Left lobe of liver (tissue), 2 donors: ENCODE data around the gene WASHC1. TPM values are rescaled to one million over a fixed set of nuclear protein-coding genes. Genes with fewer than 3 reads are reported as not detected.
A peak's percentile ranks its signal among the peaks of the same experiment; 100 is the strongest.
"Not testable (repeated sequence)": the region's sequence is repeated elsewhere in the genome, so short reads cannot be mapped to it uniquely, and the experiment has no call there.

Source experiments
- ATAC-seq: fragments of 200-7000 bp; cut with Tn5 transposase; one replicate; pipeline ENCODE4 v1.9.1; 2020; ENCODE audit warnings: mild to moderate bottlenecking, moderate library complexity
- DNase-seq: peaks from one replicate; pipeline ENCODE4 v3.0.0-alpha.2; 2020; ENCODE audit warnings: low spot score
- total RNA-seq: library from RNA; stranded (reverse); gene quantifications from one replicate; pipeline ENCODE4 v1.2.1, GENCODE V29; 2021
- donor health status: DM: no; HTN: no; CAD: no; lungs with moderate emphysema.
- donor health status: DM: no; HTN: yes; CAD: no.

The WASHC1 gene
- total RNA-seq, 1 donor from 2014 or later: 4.9 TPM

GRCh38 chr9:16875-17274, 12.4 kb downstream of the WASHC1 start:
- not testable (repeated sequence) for ATAC-seq, DNase-seq

GRCh38 chr9:14129-14809, 15.0 kb downstream of the WASHC1 start:
- not testable (repeated sequence) for DNase-seq, ATAC-seq

- ATAC-seq: not testable (repeated sequence)
These were observed 18.1 kb downstream of the WASHC1 start for GRCh38 chr9:11206-11605.

GRCh38 chr9:10653-11053, 18.6 kb downstream of the WASHC1 start:
- not testable (repeated sequence) for ATAC-seq, DNase-seq

More at GRCh38 chr9:11206-11605, 18.1 kb downstream of the WASHC1 start:
- DNase-seq: peak; percentile 65

- not testable (repeated sequence) for DNase-seq
- ATAC-seq: peak; percentile 13
These were observed 19.0 kb downstream of the WASHC1 start for GRCh38 chr9:10207-10606.

Other genes with a start within 250 kb of the WASHC1 start
- not detected for gene FOXD4, start 89.0 kb upstream of the WASHC1 start, total RNA-seq
- 9.8 TPM for gene ZNG1A, start 149.6 kb upstream of the WASHC1 start, total RNA-seq
- gene DOCK8, start 185.4 kb upstream of the WASHC1 start, total RNA-seq: 10.6 TPM